HuH-7.5 (cell line): Measurements from ENCODE around the gene RTF1.
"Not testable (repeated sequence)": the region's sequence is repeated elsewhere in the genome, so short reads cannot be mapped to it uniquely, and the experiment has no call there.

Experiments used
- DNase-seq: peaks from one replicate; pipeline ENCODE4 v3.0.0; 2011; ENCODE audit warnings: low spot score

RTF1 gene

DNA sequence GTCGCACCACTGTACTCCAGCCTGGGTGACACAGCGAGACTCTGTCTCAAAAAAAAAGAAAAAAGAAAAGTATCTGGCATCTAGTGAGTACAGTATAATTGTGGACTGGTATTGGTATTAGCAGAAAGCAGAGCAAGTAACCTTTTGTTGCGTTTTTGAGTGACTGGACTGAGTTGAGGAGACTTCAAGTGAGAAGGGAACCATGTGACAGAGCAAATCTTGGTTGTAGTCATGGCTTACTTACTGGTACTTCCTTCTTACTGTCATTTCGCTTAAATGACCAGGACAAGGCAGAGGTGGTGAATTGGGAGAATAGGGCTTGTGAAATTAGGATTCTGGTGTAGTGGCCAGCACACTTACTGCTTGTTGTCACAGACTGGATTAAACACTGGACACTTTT lies 20.6 kb downstream of the RTF1 start:
- no peak for DNase-seq

DNA sequence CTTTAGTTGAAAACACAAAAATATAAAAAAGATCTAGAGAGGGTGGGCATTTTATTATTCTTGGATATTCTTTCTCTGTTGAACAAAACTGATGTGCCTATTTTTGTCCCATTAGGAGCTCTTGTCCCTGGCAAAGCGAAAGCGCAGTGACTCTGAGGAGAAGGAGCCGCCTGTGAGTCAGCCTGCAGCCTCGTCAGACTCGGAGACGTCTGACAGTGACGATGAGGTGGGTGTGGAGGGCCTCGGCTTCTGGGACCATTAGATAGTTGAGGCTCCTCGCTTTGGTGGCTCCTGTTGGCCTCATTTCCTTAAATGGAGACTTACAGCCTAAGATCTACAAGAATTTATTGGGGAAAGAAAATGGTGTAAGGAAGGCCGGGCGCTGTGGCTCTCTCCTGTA lies 21.3 kb downstream of the RTF1 start:
- DNase-seq = no peak

DNA sequence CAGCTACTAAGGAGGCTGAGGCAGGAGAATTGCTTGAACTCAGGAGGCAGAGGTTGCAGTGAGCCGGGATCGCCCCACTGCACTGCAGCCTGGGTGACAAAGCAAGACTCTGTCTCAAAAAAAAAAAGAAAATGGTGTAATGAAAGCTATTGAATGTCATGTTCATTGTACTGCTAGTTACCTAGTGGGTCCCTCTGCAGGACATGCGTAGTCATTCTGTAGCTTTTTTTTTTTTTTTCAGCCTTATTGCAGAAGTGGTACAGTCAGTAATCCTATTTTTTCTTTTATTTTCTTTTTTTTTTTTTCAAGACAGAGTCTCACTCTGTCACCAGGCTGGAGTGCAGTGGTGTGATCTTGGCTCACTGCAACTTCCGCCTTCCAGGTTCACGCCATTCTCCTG lies 21.9 kb downstream of the RTF1 start:
- DNase-seq = not testable (repeated sequence)

DNA sequence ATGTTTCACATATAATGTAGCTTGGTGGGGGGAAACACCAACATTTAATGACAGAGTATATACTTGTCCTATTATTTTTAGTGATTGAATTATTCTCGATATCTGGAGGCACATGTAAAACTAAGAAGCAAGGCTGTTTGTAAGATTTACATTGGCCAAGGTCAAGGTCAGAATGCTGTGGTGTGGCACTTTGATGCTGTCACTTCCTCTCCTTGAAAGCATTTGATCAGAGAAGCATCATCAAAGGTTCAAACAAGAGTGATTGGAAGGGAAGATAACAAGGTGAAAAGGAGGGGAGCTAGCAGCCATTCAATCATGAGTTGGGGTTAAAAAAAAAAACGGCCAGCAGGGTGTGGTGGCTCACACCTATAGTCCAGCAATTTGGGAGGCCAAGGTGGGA lies 26.4 kb downstream of the RTF1 start:
- DNase-seq = no peak

DNA sequence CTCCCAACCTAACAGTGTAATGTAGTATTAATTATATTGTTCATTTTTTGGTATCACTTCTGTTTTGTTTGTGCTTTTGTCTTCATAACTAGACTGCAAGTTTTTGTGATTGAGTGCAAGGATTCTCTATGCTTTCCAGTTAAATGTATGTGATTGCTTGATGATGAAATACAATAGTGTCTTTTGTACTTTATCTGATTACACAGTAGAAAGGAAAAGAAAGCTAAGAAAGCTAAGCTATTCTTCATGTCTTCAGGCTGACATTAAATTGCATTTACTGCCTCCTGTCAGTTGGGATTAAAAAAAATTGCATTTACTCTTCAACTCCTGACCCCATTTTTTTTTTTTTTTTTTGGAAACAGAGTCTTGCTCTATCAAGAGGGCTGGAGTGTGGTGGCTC lies 28.5 kb downstream of the RTF1 start:
- no peak for DNase-seq

DNA sequence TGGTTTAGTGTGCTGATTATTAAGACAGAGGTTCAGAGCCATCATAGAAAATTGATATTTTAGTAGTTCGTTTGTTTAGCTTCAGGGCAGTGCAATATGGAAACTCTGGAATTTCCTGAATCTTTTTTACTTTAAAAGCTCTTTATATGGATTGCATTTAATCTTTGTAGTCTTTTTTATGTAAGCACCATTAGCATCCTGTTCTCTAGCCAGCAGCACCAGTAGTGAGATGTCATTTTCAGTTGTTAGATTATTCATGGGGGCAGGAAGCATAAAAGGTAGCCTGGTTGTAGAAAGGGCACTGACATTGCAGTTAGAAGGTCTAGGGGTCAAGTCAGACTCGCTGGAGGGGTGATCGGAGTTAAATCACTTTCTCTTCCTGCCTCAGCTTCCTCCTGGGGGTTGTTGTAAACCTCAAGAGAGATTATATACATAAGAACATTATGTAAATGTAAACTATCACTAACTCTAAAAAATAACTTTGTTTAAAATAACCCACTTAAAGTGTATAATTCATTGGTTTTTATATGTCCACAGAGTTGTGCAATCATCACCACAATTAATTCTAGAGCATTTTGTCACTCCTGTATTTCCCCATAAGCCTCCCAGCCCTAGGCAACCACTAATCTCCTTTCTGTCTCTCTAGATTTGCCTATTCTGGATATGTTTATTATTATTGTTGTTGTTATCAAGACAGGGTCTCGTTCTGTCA lies 45.3 kb downstream of the RTF1 start:
- no peak for DNase-seq

DNA sequence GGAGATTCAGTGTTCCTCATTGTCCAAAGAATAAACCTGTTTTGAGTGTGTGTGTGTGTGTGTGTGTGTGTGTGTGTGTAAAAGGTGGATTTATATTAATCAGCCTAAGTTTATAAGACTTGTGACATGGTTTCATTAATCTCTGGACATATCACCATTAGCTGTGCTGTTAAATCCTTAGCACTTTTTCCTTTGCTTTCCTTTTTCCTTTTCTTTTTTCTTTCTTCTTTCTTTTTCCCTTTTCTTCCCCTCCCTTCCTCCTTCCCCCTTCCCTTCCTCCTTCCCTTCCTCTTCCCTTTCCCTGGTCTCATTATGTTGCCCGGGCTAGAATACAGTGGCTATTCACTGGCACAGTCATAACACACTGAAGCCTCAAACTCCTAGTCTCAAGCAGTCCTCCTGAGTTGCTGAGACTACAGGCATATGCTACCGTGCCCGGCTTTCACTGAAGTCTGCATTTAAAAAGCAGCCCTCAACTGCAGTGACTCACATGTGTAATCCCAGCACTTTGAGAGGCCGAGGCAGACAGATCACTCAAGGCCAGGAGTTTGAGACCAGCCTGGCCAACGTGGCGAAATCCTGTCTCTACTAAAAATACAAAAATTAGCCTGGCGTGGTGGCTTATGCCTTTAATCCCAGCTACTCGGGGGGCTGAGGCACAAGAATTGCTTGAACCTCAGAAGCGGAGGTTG lies 48.1 kb downstream of the RTF1 start:
- no peak for DNase-seq

DNA sequence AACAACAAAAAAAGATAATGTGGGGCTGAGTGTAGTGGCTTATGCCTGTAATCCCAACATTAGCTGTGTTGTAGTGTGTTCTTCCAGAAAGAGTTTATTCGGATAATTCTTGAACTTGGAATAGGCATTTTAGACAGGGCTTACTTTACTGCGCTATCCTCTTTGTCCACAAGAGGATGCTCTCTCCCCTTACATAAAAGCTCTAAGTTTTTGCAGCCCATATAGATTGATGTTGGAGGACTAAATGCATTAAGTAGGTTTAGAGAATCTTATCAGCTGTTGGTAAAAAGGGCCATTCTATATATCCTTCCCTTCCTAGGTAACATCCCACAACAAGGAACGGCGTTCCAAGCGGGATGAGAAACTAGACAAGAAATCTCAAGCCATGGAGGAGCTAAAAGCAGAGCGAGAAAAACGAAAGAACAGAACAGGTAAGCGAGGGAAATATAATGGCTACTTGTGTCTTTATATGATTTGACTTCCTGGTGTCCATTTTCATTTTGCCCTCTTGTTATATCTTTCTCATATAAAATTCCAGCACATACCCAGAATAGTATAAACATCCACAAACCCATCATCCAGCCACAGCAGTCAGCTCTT lies 49.0 kb downstream of the RTF1 start:
- DNase-seq = no peak

DNA sequence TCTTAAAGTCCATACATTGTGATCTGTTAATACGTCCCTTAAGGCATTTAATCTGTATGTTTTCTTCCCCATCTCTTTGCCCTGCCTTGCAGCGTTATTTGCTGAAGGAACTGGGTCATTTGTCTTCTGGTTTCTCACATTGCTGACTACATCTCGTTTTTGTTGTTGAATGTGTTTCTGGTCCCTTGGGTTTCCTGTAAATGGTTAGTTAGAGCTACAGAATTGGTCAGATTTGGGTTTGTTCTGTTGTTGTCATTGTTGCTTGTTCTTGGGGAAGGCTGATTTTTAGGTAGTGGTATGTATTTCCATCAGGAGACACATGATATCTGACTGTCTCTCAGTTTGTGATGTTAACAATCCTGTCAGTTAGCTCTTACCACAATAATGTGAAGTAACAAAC lies 49.8 kb downstream of the RTF1 start:
- no peak for DNase-seq

DNA sequence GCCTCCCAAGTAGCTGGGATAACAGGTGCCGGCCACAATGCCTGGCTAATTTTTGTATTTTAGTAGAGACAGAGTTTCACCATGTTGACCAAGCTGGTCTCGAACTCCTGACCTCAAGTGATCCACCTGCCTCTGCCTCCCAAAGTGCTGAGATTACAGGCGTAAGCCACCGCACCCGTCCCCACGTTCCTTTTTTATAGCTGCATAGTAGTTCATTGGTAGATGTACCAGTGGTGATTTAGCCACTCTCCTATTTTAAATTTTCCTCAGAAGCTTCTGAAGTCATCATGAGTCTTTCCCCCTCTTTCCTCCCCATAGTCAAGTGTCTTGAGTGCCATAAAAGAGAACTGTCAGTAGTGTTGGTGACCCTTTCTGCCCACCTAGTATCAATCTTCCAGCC lies 52.7 kb downstream of the RTF1 start:
- not testable (repeated sequence) for DNase-seq

DNA sequence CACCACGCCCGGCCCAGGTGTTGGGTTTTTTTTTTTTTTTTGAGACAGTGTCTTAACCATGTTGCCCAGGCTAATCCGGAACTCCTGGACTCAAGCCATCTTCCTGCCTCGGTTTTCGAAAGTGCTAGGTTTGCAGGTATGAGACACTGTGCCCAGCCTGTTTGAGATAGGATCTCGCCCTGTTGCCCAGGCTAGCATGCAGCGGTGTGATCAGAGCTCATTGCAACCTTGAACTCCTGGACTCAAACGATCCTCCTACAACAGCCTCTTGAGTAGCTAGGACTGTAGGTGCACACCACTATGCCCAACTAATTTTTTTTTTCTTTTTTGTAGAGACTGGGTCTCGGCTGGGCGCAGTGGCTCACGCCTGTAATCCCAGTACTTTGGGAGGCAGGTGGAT lies 56.5 kb downstream of the RTF1 start:
- DNase-seq = no peak

DNA sequence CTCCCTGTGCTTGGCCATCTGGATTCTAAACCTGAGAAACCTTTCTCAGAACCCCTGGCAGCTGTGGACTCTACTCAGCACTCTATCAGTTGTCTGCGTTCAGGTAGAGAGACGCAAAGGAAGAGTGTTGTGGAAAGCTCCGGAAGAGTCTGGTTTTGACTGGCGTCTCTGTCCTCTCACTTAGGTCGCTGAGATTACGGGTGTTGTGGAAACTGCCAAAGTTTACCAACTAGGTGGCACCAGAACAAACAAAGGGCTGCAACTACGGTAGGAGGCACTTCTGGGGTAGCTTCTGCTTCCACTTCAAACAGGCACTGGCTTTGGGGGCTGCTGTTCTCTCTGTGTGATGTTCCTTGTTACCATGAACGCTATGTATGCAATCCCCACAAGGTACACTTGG lies 57.5 kb downstream of the RTF1 start:
- no peak for DNase-seq

DNA sequence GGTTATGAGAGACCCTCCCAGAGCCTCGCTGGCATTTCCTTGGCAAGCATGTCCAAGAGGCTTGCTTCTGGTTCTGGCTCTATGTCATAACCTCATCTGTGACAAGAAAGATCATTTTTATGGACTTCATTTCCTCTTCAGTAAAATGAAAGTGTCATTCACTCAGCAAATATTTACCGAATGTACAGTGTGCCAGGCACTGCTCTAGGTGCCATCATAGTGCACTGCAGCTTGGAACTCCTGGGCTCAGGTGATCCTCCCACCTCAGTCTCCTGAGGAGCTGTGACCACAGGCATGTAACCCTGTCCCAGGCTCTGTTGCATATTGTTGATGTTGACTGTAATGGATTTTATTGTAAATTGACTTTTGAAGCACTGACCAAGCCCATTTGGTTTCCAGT lies 58.0 kb downstream of the RTF1 start:
- no peak for DNase-seq

DNA sequence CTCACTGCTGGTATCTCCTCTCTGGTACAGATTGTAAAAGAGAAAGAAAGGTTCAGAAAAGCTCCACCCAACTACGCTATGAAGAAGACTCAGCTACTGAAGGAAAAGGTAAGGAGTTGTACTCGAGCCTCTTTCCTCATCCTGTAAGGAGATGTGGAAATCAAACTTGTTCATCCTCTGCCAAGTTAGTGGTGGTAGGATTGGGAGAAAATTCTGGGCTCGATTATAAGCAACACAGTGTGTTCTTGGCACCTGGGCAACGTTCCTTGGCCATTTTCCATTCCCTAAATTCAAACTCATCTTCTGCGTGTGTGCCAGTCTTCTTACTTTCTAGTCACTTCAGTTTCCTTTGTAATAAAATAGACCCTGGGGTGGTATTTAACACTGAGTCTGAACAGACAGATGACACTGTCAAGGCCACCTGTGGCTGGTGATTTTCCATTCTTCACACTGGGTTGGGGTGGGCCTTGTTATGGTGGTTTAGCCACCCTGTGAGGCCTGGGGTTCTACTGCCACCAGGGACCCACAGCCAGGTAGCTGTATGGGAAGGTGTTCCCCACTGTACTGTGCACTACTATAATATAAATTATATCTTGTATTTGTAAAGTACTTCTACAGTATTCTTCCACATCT lies 59.6 kb downstream of the RTF1 start:
- DNase-seq = no peak

DNA sequence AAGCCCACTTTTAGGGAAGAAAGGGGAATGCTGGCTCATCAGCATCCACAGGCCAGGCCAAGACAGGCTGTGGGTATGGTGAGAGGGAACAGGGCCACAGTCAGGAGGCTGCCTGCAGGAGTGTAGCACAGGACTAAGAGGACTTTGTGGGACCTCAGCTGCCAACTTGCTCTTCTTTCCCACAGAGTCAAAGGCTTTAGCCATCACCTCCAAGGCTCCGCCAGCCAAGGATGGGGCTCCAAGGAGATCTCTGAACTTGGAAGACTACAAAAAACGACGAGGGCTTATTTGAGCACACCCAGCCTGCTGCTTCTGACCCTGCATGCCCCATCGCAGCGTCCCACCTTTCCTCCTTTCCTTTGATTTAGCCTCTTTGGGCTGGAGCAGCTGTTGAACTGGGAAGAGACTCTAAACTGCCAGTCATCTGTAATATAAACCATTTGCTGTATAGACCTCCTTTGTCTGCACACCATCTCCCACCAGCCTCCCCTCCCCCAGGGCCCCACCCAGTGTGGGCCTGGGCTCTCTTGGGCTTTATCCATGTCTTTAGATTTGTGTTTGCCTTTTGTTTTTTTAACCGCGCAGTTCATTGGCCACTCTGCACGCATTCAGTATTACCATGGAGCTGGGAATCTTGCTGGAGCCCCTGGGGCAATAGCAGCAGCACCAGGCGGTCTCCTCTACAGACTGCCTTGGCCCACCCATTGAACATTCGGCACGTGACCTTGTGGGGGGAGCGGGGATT lies 63.7 kb downstream of the RTF1 start:
- DNase-seq = no peak

DNA sequence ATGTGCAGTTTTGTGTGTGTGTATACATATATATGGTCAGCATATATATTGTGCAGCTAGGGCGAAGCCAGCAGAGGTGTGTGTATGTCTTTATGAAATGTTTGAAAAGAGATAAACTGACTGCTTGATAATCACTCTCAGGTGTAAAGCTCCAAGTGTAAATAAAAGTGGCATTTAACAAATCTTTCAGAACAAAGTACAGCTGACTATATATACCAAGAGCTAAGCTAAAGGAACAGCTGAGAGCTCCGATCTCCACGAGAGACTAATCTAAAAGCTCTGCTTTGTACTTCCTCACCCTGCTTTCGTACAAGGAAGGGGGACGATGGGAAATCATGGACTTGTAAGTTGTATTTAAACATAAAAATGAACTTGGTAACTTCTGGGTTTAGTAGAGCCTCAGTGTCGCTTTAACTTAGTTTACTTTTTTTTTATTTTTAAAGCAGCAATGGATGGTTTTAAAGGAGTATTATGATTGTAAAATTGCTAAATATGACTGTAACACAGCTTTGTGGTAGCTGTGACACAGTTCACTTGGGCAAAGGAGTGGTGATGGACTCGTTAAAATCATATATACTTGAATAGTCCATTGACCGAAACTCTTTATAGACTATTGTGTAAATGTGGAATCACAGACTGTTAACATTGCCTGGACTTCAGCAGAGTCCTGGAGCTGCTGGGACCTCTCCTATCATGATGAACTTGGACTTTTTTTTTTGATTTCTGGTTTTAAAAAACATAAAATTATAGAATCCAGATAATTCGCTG lies 65.4 kb downstream of the RTF1 start:
- no peak for DNase-seq

DNA sequence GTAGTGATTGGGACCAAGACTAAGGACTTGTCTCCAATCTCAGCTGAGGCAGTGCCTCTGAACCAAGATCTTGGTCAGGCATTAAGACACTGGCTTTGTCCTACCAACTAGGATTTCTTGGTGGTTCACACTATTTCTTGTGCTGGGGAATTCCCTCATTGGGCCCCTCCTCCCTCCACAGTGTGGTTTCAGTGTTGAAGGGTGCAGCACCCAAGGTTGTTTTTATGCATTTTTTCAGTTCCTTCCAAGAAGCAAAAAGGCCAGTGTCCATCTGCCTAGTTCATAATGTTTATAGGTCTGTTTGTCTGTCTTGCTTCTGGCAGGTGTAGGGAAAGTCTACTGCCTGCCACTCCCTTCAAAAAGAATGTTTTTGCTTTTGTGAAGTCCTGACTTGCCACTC lies 66.2 kb downstream of the RTF1 start:
- DNase-seq = no peak

DNA sequence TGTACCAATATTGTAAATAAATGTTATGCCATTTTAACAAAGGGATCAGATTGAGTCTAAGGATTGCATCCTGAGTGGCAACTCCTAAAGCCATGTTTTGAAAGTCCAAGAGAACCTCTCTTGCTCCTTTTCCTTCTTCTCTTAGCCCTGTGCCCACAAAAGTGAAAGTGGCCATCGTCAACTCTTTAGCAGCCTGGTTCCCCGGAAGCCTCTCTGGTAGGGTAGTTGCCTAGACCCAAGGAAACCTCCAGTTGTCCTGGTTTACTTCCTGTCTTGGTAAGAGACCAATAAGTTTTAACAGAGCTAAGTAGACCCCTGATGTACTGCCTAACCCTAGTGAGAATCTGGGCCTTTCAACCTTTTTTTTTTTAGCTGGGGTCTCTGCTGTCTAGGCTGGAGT lies 66.6 kb downstream of the RTF1 start:
- no peak for DNase-seq

DNA sequence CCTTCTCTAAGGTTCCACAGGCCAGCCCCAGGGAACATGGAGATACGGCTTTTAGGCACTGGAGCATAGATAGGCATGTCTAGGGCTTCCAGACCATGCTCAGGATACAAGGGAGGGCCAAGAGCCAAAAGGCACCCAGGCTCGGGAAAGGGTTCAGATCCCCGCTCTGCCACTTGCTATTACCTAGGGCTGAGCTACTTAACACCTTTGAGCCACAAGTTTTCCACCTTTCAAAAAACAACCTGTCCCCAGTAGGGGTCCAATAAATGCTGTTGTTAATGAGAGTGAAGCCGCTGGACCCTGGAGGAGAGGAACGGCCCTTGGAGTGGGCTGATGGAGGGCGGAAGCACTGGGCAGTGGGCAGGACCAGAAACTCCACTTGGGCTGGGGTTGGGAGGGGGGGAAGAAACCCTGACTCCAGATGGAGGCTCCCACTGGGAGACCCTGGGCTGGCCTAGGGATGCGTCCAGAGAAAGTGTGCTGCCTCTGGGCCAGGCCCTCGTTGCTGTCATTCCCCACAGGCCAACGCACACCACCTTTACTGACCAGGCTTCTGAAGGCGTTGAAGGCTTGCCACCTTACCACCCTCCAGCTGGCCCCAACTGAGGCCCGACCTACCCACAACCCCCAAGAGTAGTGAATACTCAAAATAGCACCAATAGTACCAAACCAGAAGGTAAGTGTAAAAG lies 68.2 kb downstream of the RTF1 start:
- DNase-seq = no peak

DNA sequence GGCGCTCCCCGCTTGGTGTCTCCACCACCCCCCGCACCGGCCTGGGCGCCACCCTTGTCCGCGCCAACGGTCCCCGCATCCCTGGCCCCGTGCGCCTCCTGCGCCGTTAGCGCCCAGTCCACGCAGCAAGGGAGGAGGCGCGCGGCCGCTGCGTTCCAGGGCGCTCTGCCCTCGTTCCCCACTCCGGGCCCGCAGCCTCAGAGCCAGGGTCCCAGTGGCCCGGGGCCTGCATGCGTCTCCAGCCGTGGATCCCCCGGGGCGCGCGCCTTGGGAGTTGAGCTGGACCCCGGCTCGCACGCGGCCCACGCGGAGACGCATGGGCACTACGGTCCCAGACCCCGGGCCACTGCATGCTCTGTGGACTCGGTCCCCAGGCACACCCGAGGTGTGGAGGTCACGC lies 69.4 kb downstream of the RTF1 start:
- DNase-seq = no peak

DNA sequence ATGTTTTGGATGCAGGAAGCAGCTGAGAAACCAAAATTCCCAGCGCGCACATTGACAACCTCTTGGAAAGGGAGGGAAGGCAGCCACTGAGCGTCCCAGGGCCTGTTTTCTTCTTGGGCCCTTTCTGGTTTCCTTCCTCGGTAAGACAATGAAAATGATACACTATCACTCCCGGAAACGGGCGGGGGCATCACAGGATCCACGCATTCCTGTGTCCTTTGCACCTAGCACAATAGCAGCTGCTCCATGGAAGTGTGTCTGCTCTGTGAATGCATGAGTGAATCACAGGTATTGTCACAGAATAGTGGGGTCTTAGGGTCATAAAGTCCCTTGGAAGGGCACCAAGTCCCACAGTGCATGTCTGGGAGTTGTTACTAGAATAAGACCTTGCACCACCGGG lies 70.5 kb downstream of the RTF1 start:
- no peak for DNase-seq
